IgD-negative memory B cell (primary cell): Measurements from ENCODE around the gene RIOX2. TPM values are rescaled to one million over a fixed set of nuclear protein-coding genes. Genes with fewer than 3 reads are reported as not detected.

Experiments
- H3K27ac Mint-ChIP-seq, 3 donors: one replicate each; pipeline ENCODE4 v1.8.0; 2020 to 2022; ENCODE audit warnings: mild to moderate bottlenecking in 3 of 3, mixed read lengths in 3 of 3, moderate library complexity in 1 of 3
- H3K27me3 Mint-ChIP-seq: one replicate; pipeline ENCODE4 v1.8.0; 2021; ENCODE audit warnings: mixed read lengths
- H3K36me3 Mint-ChIP-seq: one replicate; pipeline ENCODE4 v1.8.0; 2020; ENCODE audit warnings: mild to moderate bottlenecking, mixed read lengths
- H3K4me1 Mint-ChIP-seq, 3 donors: one replicate each; pipeline ENCODE4 v1.8.0; 2020 to 2022; ENCODE audit warnings: mixed read lengths in 3 of 3, mild to moderate bottlenecking in 1 of 3
- H3K4me3 Mint-ChIP-seq, 4 donors: one replicate each; pipeline ENCODE4 v1.8.0; 2020 to 2022; ENCODE audit warnings: mild to moderate bottlenecking in 4 of 4, mixed read lengths in 4 of 4, moderate library complexity in 3 of 4
- H3K9me3 Mint-ChIP-seq, 3 donors: one replicate each; pipeline ENCODE4 v1.8.0; 2020 to 2021; ENCODE audit warnings: mixed read lengths in 3 of 3, mild to moderate bottlenecking in 1 of 3
- polyA plus RNA-seq: library from polyadenylated mRNA; unstranded; fragments of 300-500 nt; fragmentation: Illumina TruSeq; gene quantifications from one replicate; pipeline ENCODE4 v1.2.3, GENCODE V29; 2021

Gene RIOX2
- polyA plus RNA-seq, 1 donor from 2014 or later: 28.8 TPM

DNA sequence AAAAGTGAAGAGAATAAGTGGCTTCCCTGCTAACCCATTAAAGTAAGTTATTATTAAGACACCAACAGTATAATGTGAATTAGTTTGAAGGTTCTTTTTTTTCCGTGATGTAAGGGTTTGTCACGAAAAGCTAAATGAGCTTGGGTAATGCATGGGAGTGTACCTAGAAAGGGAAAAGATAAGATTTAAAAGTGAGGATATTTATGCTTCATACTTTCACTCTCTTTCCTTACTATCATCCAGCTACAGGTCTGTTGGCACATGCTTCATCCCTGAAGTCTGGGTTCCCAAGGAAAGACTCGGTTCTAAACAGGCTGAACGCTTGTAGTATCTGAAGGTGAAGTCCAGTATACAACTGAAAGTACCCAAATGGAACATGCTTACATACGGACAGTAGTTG, 26.9 kb upstream of the RIOX2 start:
- Mint-ChIP-seq H3K9me3 (peaks cover 0 to 3% (median 0%) of the 10 kb centered on the region in 3 donors), H3K27me3 (peaks cover 1% of the 10 kb centered on the region), H3K27ac (no peak overlapping the region), H3K4me1 (peaks cover 3 to 6% (median 5%) of the 10 kb centered on the region in 3 donors), H3K4me3 (no peak overlapping the region), H3K36me3 (no peaks in the 10 kb centered on the region)

- no peak overlapping the region for H3K4me3 Mint-ChIP-seq
- H3K27me3 Mint-ChIP-seq: peaks cover 4% of the 10 kb centered on the region
- no peaks in the 10 kb centered on the region for H3K4me1 Mint-ChIP-seq
- peaks cover 0 to 3% (median 0%) of the 10 kb centered on the region in 3 donors for H3K9me3 Mint-ChIP-seq
- H3K36me3 Mint-ChIP-seq: no peaks in the 10 kb centered on the region
- no peak overlapping the region for H3K27ac Mint-ChIP-seq
Observed at GRCh38 chr3:97996988-97997387, 24.8 kb upstream of the RIOX2 start.

DNA sequence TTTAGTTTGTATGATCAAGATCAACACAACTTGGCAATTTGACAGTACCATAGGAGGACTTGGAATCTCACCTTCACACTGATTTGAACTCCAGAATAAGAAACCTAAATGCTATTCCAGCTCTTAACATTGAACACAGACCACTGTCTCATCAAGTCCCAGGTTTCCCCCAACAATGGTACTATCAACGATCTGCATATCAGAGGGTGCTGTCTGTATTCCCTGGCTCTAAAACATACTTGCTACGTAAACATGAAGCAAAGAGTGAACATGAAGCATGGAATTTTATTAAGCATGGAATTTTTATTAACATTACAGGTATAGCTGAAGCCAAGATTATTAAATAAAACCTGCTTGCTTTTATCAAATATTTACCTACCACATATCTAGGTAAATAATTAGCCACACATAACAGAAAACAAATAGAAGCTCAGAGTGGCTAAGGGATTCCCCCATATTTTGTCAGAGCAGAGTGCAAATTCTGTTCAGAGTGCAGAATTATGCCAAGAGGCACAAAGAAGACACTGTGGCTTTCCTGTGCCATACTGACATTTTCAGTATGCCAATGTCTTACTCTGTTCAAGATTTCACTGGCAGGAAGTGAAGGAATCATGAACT, 22.2 kb upstream of the RIOX2 start:
- peaks cover 0 to 3% (median 0%) of the 10 kb centered on the region in 3 donors for H3K9me3 Mint-ChIP-seq
- peaks cover 0 to 4% (median 0%) of the 10 kb centered on the region in 3 donors for H3K4me1 Mint-ChIP-seq
- H3K27ac Mint-ChIP-seq: no peak overlapping the region
- H3K4me3 Mint-ChIP-seq: no peak overlapping the region
- H3K27me3 Mint-ChIP-seq: peaks cover 4% of the 10 kb centered on the region
- H3K36me3 Mint-ChIP-seq: no peaks in the 10 kb centered on the region

- H3K4me3 Mint-ChIP-seq: no peak overlapping the region
- H3K9me3 Mint-ChIP-seq: peaks cover 0 to 3% (median 0%) of the 10 kb centered on the region in 3 donors
- peaks cover 0 to 4% (median 0%) of the 10 kb centered on the region in 3 donors for H3K4me1 Mint-ChIP-seq
- no peaks in the 10 kb centered on the region for H3K36me3 Mint-ChIP-seq
- peaks cover 3% of the 10 kb centered on the region for H3K27me3 Mint-ChIP-seq
- no peak overlapping the region for H3K27ac Mint-ChIP-seq
Observed at GRCh38 chr3:97993526-97993925, 21.3 kb upstream of the RIOX2 start.

DNA sequence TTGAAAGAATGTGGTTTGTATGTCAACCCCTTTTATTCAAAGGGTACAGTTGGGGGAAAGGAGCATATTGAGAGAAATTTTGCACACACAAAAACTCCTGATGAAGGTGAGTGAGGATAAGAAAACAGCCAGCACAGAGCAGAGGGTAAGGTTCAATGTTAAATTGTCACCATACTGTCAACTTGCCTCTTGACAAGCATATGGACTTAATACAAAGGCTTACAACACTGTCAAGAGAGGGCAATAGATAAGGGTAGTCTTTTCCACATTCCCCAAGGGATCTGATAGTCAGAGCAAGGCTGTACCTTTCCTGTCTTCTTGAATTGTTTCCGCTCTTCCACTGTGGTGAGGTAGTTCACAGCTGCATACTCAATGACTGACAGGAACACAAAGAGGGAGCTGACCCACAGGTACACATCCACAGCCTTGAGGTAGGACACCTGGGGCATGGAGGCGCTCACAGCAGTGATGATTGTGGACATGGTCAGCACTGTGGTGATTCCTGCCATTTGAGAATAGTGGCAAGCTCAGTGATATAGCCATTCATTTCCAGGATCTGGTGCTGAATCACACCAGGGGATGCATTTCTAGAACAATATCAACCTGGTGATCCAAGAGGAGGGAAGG, 20.4 kb upstream of the RIOX2 start:
- Mint-ChIP-seq H3K27me3 (peaks cover 3% of the 10 kb centered on the region), H3K4me1 (peaks cover 0 to 4% (median 0%) of the 10 kb centered on the region in 3 donors), H3K36me3 (no peaks in the 10 kb centered on the region), H3K27ac (no peak overlapping the region), H3K9me3 (peaks cover 0 to 3% (median 0%) of the 10 kb centered on the region in 3 donors), H3K4me3 (no peak overlapping the region)

- H3K9me3 Mint-ChIP-seq: no peaks in the 10 kb centered on the region
- peak overlapping the region in 1 of 4 donors; percentile 71 for H3K4me3 Mint-ChIP-seq
- no peaks in the 10 kb centered on the region for H3K36me3 Mint-ChIP-seq
- peaks cover 0 to 4% (median 0%) of the 10 kb centered on the region in 3 donors for H3K4me1 Mint-ChIP-seq
- no peak overlapping the region for H3K27ac Mint-ChIP-seq
- H3K27me3 Mint-ChIP-seq: peaks cover 3% of the 10 kb centered on the region
Observed at GRCh38 chr3:97991293-97991682, 19.1 kb upstream of the RIOX2 start.

- Mint-ChIP-seq H3K27ac (no peak overlapping the region), H3K4me1 (peaks cover 0 to 4% (median 0%) of the 10 kb centered on the region in 3 donors), H3K4me3 (peak overlapping the region in 1 of 4 donors; percentile 71), H3K9me3 (no peaks in the 10 kb centered on the region), H3K36me3 (no peaks in the 10 kb centered on the region), H3K27me3 (peaks cover 3% of the 10 kb centered on the region)
Observed at GRCh38 chr3:97990624-97991292, 18.5 kb upstream of the RIOX2 start.

GRCh38 chr3:97988784-97989568, 16.7 kb upstream of the RIOX2 start:
- no peak overlapping the region for H3K27ac Mint-ChIP-seq
- H3K4me1 Mint-ChIP-seq: peaks cover 0 to 4% (median 0%) of the 10 kb centered on the region in 3 donors
- H3K9me3 Mint-ChIP-seq: no peaks in the 10 kb centered on the region
- peaks cover 5% of the 10 kb centered on the region for H3K27me3 Mint-ChIP-seq
- H3K36me3 Mint-ChIP-seq: no peaks in the 10 kb centered on the region
- H3K4me3 Mint-ChIP-seq: no peak overlapping the region

DNA sequence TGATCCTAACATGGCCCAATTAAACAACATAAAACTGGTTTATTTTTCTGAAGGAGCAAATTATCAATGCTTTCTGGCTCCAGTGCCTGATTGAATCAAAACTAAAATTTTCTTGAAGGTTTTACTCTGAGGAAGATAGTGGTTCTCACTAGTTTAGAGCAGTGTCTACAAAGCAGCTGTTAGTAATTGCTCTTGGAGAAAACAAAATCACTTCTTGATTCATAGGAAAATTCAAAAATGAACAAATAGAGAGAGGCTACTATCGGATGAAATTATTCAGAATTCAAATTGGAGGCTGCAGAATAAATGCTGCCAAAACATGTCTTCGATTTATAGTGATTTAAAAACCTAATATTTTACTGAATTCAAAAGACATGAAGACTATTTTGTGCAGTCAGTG, 15.1 kb upstream of the RIOX2 start:
- Mint-ChIP-seq H3K9me3 (no peaks in the 10 kb centered on the region), H3K27me3 (peaks cover 2% of the 10 kb centered on the region), H3K4me3 (no peak overlapping the region), H3K4me1 (peaks cover 0 to 4% (median 0%) of the 10 kb centered on the region in 3 donors), H3K27ac (no peak overlapping the region), H3K36me3 (no peaks in the 10 kb centered on the region)

DNA sequence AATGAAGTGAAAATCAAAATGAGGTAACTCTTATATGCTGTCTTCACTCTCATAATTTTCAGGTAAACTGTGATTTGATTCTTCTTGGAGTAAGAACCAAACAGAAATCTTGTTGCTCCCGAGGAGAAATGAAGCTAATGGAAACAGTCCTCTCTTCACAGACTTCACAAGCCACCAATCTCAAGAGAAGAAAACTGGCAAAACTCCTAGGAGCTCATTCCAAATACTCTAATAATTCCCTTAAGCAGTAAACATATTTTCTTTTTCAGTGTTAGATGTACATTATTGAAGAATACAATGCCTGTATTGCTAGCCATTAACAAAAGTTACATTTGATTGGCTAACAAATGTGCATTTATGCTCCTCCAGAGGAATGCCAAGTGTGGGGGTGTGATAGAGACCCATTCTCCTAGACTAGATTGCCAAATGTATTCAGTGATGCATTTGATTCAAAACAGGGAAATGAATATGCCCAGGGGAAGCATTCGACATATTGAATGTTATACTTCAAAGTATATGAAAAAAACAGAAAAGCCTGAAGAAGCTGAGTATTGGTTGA, 11.8 kb upstream of the RIOX2 start:
- H3K27ac Mint-ChIP-seq: no peak overlapping the region
- no peak overlapping the region for H3K4me3 Mint-ChIP-seq
- no peaks in the 10 kb centered on the region for H3K4me1 Mint-ChIP-seq
- H3K9me3 Mint-ChIP-seq: no peaks in the 10 kb centered on the region
- H3K27me3 Mint-ChIP-seq: peaks cover 2% of the 10 kb centered on the region
- no peaks in the 10 kb centered on the region for H3K36me3 Mint-ChIP-seq

DNA sequence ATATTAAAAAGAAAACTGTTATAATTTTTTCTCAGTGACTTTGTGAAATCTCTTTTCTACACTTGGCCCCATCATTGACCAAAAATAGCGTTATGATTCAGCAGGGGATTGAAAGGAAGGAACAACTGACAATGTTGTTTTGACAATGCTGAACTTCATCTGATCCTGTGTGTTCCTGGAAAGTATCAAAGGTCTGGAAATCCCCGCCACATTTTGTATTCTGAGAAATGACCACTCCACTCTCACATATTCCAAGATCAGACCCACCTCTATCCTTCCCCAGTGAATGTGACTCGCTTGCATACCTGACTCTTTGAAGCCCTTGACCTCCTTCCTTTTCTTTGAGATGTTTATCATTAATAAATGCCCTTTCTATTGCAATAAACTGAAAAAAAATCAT, 9.7 kb upstream of the RIOX2 start:
- peaks cover 2% of the 10 kb centered on the region for H3K27me3 Mint-ChIP-seq
- H3K4me3 Mint-ChIP-seq: no peak overlapping the region
- no peak overlapping the region for H3K27ac Mint-ChIP-seq
- no peaks in the 10 kb centered on the region for H3K9me3 Mint-ChIP-seq
- H3K36me3 Mint-ChIP-seq: no peaks in the 10 kb centered on the region
- H3K4me1 Mint-ChIP-seq: no peaks in the 10 kb centered on the region

DNA sequence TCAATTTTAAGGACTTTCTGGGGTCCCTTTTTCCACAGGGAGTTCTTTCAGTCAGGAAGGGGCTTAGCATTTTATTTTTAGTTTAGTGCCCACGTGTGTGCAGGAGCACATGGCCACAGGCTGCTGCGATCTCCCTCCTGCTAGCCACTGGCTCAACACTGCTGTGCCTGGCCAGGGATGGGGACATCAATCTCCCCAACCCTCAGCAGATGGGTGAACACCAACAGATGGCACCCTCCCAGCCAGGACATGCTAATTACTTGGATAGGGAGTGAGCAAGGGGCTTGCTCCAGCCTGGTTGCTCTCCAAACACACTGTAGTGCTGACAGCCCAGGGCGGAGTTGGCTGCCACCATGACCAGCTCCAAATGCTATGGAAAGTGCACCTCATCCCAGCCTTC, 7.4 kb upstream of the RIOX2 start:
- Mint-ChIP-seq H3K27me3 (no peaks in the 10 kb centered on the region), H3K4me1 (peaks cover 0 to 6% (median 5%) of the 10 kb centered on the region in 3 donors), H3K36me3 (peaks cover 1% of the 10 kb centered on the region), H3K27ac (no peak overlapping the region), H3K4me3 (no peak overlapping the region), H3K9me3 (no peaks in the 10 kb centered on the region)

GRCh38 chr3:97975466-97975865, 3.2 kb upstream of the RIOX2 start:
- H3K4me1 Mint-ChIP-seq: peaks cover 14 to 33% (median 27%) of the 10 kb centered on the region in 3 donors

DNA sequence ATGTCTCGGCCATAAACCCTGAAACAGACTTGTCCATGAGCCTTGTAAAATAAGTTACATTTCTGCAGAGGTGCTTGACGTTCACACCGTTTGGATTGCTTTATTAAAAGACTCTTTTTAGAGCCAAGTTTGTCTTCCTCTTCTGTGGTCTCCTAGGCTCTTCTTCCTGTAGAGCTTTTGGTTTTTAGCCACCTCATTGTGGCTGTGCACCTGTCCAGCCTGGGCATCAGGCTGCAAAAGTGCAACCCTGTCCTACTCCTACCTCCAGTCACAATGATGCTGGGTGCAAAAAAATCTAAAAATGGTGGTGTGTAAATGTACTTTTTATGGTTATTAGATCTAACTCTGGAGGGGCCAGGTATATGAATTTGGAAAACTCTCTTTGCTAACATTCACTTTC, 2.8 kb upstream of the RIOX2 start:
- no peaks in the 10 kb centered on the region for H3K27me3 Mint-ChIP-seq
- H3K9me3 Mint-ChIP-seq: no peaks in the 10 kb centered on the region
- peaks cover 1% of the 10 kb centered on the region for H3K36me3 Mint-ChIP-seq
- H3K4me1 Mint-ChIP-seq: peaks cover 19 to 37% (median 31%) of the 10 kb centered on the region in 3 donors
- H3K4me3 Mint-ChIP-seq: peak overlapping the region in 2 of 4 donors; percentile 22 to 91
- peak overlapping the region in 1 of 3 donors; percentile 54 for H3K27ac Mint-ChIP-seq

More at GRCh38 chr3:97975466-97975865, 3.2 kb upstream of the RIOX2 start:
- Mint-ChIP-seq H3K27ac (peak overlapping the region in 1 of 3 donors; percentile 54), H3K4me3 (peak overlapping the region in 1 of 4 donors; percentile 91), H3K27me3 (no peaks in the 10 kb centered on the region), H3K36me3 (peaks cover 1% of the 10 kb centered on the region), H3K9me3 (no peaks in the 10 kb centered on the region)
